Dendritic cell treated with granulocyte-macrophage colony-stimulating factor and Interleukin-4, amounts not matched to agents 40 ng/mL and 50 ng/mL, for 4 days (primary cell): ENCODE data around the gene LSP1.

ENCODE experiments used
- H3K27ac Mint-ChIP-seq: one replicate; pipeline ENCODE4 v1.8.0; 2022; ENCODE audit warnings: mild to moderate bottlenecking, mixed read lengths
- H3K27me3 Mint-ChIP-seq: one replicate; pipeline ENCODE4 v1.8.0; 2022; ENCODE audit warnings: mild to moderate bottlenecking, mixed read lengths
- H3K36me3 Mint-ChIP-seq: one replicate; pipeline ENCODE4 v1.8.0; 2022; ENCODE audit warnings: low read depth, mixed read lengths
- H3K4me1 Mint-ChIP-seq: one replicate; pipeline ENCODE4 v1.8.0; 2022; ENCODE audit warnings: low read depth, mixed read lengths
- H3K4me3 Mint-ChIP-seq: one replicate; pipeline ENCODE4 v1.8.0; 2022; ENCODE audit warnings: mild to moderate bottlenecking, moderate library complexity, mixed read lengths
- H3K9me3 Mint-ChIP-seq: one replicate; pipeline ENCODE4 v1.8.0; 2022; ENCODE audit warnings: mixed read lengths
- intact Hi-C: fragments of 100-400 bp; cut with micrococcal nuclease; formaldehyde crosslinking; loops from one replicate; pipeline ENCODE4 v1.15.0; 2022

Gene LSP1

GRCh38 chr11:1854949-1855885, 2.3 kb downstream of the LSP1 start:
- Mint-ChIP-seq H3K4me1 (peaks cover 84% of the 10 kb centered on the region), H3K36me3 (peaks cover 48% of the 10 kb centered on the region)
- intact Hi-C loops = no loop called here

GRCh38 chr11:1855886-1856265, 3.0 kb downstream of the LSP1 start:
- Mint-ChIP-seq H3K4me1 (peaks cover 78% of the 10 kb centered on the region), H3K27ac (peak overlapping the region; percentile 36)
- intact Hi-C loops = no loop called here

More at GRCh38 chr11:1854949-1855885, 2.3 kb downstream of the LSP1 start:
- H3K9me3 Mint-ChIP-seq = no peaks in the 10 kb centered on the region
- no peak overlapping the region for H3K27ac Mint-ChIP-seq
- H3K27me3 Mint-ChIP-seq = no peaks in the 10 kb centered on the region
- H3K4me3 Mint-ChIP-seq = peak overlapping the region; percentile 88

GRCh38 chr11:1856306-1857005, 3.6 kb downstream of the LSP1 start:
- H3K4me1 Mint-ChIP-seq = peaks cover 72% of the 10 kb centered on the region
- peak overlapping the region; percentile 55 for H3K4me3 Mint-ChIP-seq
- H3K27me3 Mint-ChIP-seq = no peaks in the 10 kb centered on the region
- intact Hi-C loops = no loop called here
- peaks cover 48% of the 10 kb centered on the region for H3K36me3 Mint-ChIP-seq
- peak overlapping the region; percentile 36 for H3K27ac Mint-ChIP-seq
- no peaks in the 10 kb centered on the region for H3K9me3 Mint-ChIP-seq

More at GRCh38 chr11:1855886-1856265, 3.0 kb downstream of the LSP1 start:
- peak overlapping the region; percentile 55 for H3K4me3 Mint-ChIP-seq
- H3K36me3 Mint-ChIP-seq = peaks cover 48% of the 10 kb centered on the region
- H3K27me3 Mint-ChIP-seq = no peaks in the 10 kb centered on the region
- no peaks in the 10 kb centered on the region for H3K9me3 Mint-ChIP-seq

GRCh38 chr11:1857064-1857463, 4.2 kb downstream of the LSP1 start:
- no peaks in the 10 kb centered on the region for H3K9me3 Mint-ChIP-seq
- no peak overlapping the region for H3K4me3 Mint-ChIP-seq
- peak overlapping the region; percentile 57 for H3K27ac Mint-ChIP-seq
- intact Hi-C loops = no loop called here
- peaks cover 66% of the 10 kb centered on the region for H3K4me1 Mint-ChIP-seq
- peaks cover 48% of the 10 kb centered on the region for H3K36me3 Mint-ChIP-seq
- H3K27me3 Mint-ChIP-seq = no peaks in the 10 kb centered on the region

GRCh38 chr11:1858154-1858553, 5.3 kb downstream of the LSP1 start:
- H3K27me3 Mint-ChIP-seq = no peaks in the 10 kb centered on the region
- peak overlapping the region; percentile 11 for H3K4me3 Mint-ChIP-seq
- intact Hi-C loops = no loop called here
- no peaks in the 10 kb centered on the region for H3K9me3 Mint-ChIP-seq
- peaks cover 43% of the 10 kb centered on the region for H3K36me3 Mint-ChIP-seq
- peak overlapping the region; percentile 57 for H3K27ac Mint-ChIP-seq
- peaks cover 55% of the 10 kb centered on the region for H3K4me1 Mint-ChIP-seq

- no peaks in the 10 kb centered on the region for H3K27me3 Mint-ChIP-seq
- no peaks in the 10 kb centered on the region for H3K9me3 Mint-ChIP-seq
- H3K4me3 Mint-ChIP-seq = no peak overlapping the region
- H3K27ac Mint-ChIP-seq = no peak overlapping the region
- peaks cover 39% of the 10 kb centered on the region for H3K36me3 Mint-ChIP-seq
- peaks cover 51% of the 10 kb centered on the region for H3K4me1 Mint-ChIP-seq
- intact Hi-C loops = no loop called here
These were observed 5.7 kb downstream of the LSP1 start for GRCh38 chr11:1858576-1858975.

- intact Hi-C loops = no loop called here
- peaks cover 47% of the 10 kb centered on the region for H3K4me1 Mint-ChIP-seq
- H3K4me3 Mint-ChIP-seq = no peak overlapping the region
- peaks cover 35% of the 10 kb centered on the region for H3K36me3 Mint-ChIP-seq
- H3K27me3 Mint-ChIP-seq = no peaks in the 10 kb centered on the region
- H3K27ac Mint-ChIP-seq = no peak overlapping the region
- no peaks in the 10 kb centered on the region for H3K9me3 Mint-ChIP-seq
These were observed 6.1 kb downstream of the LSP1 start for GRCh38 chr11:1859004-1859403.

- intact Hi-C loops = no loop called here
- H3K27ac Mint-ChIP-seq = no peak overlapping the region
- peaks cover 25% of the 10 kb centered on the region for H3K36me3 Mint-ChIP-seq
- no peaks in the 10 kb centered on the region for H3K27me3 Mint-ChIP-seq
- H3K4me3 Mint-ChIP-seq = no peak overlapping the region
- H3K4me1 Mint-ChIP-seq = peaks cover 36% of the 10 kb centered on the region
- no peaks in the 10 kb centered on the region for H3K9me3 Mint-ChIP-seq
These were observed 7.2 kb downstream of the LSP1 start for GRCh38 chr11:1860108-1860507.

- no peak overlapping the region for H3K4me3 Mint-ChIP-seq
- no peaks in the 10 kb centered on the region for H3K27me3 Mint-ChIP-seq
- H3K27ac Mint-ChIP-seq = no peak overlapping the region
- H3K9me3 Mint-ChIP-seq = no peaks in the 10 kb centered on the region
- H3K4me1 Mint-ChIP-seq = peaks cover 21% of the 10 kb centered on the region
- H3K36me3 Mint-ChIP-seq = peaks cover 11% of the 10 kb centered on the region
- intact Hi-C loops = no loop called here
These were observed 8.8 kb downstream of the LSP1 start for GRCh38 chr11:1861435-1862411.

GRCh38 chr11:1862588-1863351, 9.9 kb downstream of the LSP1 start:
- intact Hi-C loops = no loop called here
- Mint-ChIP-seq H3K9me3 (no peaks in the 10 kb centered on the region), H3K4me1 (peaks cover 13% of the 10 kb centered on the region), H3K4me3 (peak overlapping the region; percentile 10), H3K27me3 (no peaks in the 10 kb centered on the region), H3K36me3 (peaks cover 11% of the 10 kb centered on the region), H3K27ac (peak overlapping the region; percentile 85)

GRCh38 chr11:1863352-1864216, 10.7 kb downstream of the LSP1 start:
- H3K27ac Mint-ChIP-seq = peak overlapping the region; percentile 85

GRCh38 chr11:1864231-1864630, 11.3 kb downstream of the LSP1 start:
- peaks cover 3% of the 10 kb centered on the region for H3K27me3 Mint-ChIP-seq
- H3K27ac Mint-ChIP-seq = peak overlapping the region; percentile 85
- peaks cover 16% of the 10 kb centered on the region for H3K4me1 Mint-ChIP-seq
- intact Hi-C loops = no loop called here
- peak overlapping the region; percentile 60 for H3K4me3 Mint-ChIP-seq
- no peaks in the 10 kb centered on the region for H3K9me3 Mint-ChIP-seq
- no peaks in the 10 kb centered on the region for H3K36me3 Mint-ChIP-seq

More at GRCh38 chr11:1863352-1864216, 10.7 kb downstream of the LSP1 start:
- Mint-ChIP-seq H3K36me3 (peaks cover 3% of the 10 kb centered on the region), H3K4me1 (peaks cover 13% of the 10 kb centered on the region), H3K4me3 (peak overlapping the region; percentile 60), H3K9me3 (no peaks in the 10 kb centered on the region), H3K27me3 (no peaks in the 10 kb centered on the region)
- intact Hi-C loops = no loop called here
